GM19463 (cell line): Measurements from ENCODE around the gene CCNK.

Experiments used
- ATAC-seq: cut with Tn5 transposase; IDR thresholded peaks from one replicate; pipeline ENCODE4 v1.9.1; 2021; ENCODE audit warnings: mild to moderate bottlenecking, moderate library complexity; ENCODE audit not compliant: unreplicated experiment

Gene CCNK

DNA sequence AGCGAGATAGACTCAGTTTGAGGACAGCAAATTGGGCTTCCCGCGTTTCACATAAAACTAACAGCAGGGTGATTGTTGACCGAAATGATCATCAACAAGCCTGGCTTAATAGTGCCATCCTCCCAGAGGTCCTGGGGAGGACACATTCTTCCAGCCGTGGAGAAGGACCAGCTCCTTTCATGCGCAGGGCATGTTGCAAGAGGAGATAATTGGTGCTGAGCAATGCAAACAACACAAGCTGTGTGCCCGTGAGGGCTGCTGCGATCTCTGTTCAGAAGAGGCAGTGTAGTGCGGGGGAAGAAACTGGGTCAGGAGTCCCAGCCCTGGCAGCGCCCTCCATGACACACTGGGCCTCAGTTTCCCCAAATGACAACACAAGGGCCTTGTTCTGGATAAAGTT lies 68.5 kb downstream of the CCNK start:
- ATAC-seq: no peak

DNA sequence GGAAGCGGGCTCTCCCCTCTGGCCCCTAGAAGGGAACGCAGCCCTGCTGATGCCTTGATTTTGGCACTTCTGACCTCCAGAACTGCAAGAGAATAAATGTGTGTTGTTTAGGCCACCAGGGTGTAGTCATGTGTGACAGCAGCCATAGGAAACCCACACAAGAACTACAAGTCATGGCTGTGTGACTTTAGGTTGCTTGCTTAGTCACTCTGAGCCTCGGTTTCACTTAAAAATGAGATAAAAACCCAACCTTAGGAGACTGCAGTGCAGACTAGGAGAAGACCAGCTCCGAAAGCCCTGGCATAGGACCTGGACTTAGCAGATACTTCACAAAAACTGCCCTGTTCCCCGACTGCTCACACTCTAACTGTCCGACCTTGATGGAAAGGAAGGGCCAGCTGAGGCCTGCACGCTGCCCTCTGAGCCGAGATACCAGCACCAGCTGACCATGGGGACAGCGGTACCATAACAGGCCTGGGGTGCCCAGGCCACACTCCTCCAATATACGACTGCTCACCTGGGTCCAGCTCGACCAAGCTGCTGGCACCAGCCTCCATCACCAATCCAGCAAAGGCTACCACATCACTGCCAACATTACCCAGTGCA lies 69.3 kb downstream of the CCNK start:
- ATAC-seq: no peak

DNA sequence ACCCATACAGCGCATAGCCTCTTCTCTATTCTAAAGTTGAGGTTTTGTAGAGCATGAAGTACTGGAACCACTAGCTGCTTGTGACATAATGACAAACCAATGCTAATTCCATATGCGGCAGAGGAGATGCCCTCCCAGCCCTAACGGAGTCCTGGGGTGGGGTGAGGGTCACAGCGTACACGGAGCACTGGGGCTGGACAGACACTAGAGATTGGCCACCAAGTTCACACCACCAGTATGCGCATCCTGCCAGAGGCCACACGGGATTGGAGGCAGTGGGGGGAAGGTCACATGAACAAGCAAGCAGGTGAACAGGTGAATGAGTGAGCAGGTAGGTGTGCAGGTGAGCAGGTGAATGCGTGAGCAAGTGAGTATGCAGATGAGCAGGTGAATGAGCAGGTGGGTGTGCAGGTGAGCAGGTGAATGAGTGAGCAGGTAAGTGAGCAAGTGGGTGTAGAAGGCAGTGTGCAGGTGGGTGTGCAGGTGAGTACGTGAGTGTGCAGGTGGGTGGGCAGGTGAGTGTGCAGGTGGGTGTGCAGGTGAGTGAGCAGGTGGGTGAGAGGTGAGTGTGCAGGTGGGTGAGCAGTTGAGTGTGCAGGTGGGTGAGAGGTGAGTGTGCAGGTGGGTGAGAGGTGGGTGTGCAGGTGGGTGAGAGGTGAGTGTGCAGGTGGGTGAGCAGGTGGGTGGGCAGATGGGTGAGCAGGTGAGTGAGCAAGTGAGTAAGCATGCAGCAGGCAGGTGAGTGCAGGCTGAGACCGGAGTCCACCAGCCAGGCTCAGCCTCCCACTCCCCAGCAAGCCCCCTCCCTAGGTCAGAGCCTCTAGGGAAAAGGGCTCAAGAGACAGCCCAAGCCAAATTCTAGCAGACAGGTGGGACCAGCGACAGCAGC lies 70.1 kb downstream of the CCNK start:
- no peak for ATAC-seq

DNA sequence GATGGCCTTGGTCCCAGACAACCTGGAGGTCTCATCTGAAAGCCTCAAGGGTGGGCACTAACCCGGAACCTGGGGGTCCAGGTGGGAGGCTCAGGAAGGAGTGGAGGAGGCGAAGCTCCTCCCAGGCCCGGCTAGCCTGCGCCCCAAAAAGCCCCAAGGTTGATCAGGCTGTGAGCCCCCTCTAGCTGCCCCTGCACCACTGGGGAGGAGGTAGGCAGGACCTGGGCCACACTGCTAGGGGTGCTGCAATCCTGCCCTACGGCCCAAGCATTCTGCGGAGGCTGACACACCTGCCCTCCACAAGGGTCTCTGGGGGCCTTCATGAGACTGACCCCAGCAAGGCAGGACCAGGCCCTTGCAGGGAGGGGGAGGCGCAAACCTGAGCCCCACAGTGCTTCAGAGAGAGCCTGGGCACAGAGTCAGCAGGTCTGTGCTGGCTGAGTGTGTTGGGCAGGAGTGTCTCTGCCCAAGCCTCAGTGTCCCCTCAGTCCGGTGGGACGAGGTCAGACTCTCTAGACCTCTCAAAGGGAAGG lies 70.9 kb downstream of the CCNK start:
- no peak for ATAC-seq

DNA sequence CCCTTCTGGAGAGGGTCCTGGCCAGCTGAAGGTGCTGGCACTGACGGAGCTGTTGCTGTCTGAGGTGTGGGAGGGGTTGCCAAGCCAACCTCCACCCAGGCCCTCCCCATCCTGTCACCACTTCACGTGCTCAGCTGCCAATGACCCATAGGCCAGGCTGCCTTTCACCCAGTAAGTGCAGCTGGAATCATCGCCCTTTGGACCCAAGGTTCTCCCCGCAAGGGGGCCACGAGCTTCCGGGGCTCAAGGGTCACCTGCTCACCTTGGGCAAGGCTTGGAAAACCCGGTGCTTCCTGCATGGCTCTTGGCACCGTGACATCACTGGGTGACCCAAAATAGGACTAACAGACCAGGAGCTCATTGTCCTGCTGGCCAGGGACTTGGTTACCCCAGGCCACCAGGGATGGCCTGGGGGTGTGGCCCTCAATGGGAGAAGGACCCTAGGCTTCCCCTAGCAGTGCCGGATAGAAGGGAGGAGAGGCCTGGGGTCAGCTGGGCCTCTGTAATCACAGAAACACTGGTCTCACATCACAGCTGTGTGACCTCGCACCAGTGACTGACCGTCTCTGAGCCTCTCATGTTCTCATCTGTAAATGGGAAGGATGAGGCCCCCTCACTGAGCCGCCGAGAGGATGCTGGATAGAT lies 71.5 kb downstream of the CCNK start:
- ATAC-seq: no peak

DNA sequence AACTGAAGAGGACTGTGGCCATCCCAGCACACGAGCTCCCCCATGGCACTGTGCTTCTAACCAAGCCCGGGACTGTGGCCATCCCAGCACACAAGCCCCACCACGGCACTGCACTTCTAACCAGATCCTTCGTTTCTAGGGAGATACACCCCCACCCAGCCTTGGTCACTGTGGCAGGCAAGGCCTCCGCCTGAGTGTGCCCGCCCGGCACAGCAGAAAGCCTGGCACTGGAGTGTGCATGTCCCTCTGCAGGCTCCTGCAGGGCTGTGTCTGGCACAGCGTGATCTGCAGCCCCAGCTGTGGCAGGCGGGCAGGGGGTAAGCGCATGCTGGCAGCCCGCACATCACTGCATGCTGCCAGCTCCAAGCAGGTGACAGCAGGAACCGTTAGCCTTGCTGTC lies 73.0 kb downstream of the CCNK start:
- no peak for ATAC-seq

DNA sequence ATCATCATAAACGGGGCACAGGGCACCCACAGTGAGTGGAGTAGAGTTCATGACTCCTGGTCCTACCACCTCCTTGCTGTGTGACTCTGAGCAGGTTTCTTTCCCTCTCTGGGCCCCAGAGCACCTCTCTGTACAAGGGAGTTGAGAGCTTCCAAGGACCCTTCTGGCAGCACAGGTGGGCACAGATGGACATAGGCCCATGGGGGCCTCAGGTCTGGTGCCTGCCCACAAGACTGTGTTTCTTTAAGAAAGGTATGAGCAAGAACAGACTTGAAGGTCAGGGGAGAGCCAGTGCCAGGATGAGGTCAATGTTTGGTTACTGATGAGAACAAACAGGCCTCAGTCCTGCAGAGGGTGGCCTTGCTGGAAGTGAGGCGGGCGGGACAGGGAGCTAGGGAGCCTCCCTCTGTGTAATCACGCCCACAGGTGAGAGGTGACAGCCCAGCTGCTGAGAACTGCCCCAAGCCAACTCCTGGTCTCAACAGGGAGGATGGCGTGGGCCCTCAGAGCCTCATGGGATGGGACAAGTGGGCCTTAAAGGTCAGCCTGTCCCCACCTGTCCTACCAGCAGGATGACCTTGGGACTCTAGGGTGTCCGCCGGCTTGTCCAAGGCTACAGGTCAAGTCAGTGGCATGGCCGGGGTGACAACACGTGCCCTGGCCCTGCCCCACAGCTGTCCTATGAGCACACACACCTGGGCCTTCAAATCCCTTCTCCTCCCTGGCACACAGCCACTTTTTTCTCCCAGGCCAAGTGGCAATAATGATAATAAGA lies 73.7 kb downstream of the CCNK start:
- no peak for ATAC-seq

DNA sequence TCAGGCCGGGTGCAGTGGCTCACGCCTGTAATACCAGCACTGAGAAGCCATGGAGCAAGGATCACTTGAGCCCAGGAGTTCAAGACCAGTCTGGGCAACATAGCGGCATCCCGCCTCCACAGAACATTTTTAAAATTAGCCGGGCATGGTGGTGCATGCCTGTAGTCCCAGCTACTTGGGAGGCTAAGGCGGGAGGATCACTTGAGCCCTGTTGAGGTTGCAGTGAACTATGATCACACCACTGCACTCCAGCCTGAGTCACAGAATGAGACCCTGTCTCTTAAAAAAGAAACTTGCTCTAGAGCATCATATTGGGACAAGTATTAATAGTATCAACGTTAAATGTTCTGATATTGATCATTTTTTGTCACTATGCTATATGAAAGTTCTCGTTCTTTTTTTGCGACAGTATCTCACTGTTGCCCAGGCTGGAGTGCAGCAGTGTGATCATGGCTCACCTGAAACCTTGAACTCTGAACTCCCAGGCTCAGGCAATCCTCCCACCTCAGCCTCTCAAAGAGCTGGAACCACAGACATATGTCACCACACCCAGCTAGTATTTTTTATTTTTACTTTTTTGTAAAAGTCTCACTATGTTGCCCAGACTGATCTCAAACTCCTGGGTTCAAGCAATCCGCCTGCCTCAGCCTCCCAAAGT lies 75.1 kb downstream of the CCNK start:
- no peak for ATAC-seq

DNA sequence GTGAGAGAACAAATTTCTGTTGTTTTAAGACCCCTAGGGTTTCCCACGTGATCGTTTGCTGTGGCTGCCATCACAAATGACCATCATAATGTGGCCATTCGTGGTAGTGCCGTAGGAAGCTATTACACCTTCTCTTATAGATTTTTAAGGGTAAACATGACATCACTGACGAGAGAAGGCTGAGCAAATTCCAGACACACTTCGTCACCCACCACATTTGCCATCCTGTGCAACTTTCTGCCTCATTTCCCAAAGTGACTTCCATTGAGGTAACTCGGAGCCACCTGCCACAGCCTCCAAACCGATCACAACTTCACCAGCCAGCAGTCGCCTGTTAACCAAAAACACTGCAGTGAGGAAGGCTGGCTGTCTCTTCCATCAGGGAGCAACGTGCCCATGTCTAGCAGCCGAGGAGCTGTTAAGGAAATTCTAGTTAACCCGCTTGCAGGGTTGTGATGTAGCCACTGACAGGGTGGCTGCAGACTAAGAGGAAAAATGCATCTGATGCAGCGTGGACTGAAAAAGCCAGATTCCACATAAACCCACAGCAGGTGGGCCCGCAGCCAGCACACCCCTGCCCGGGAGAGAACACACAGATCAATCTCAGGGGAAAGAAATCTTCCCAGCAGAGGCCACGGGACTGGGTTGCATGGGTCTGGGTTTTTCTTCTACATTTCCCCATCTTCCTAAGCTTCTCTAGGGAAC lies 78.2 kb downstream of the CCNK start:
- no peak for ATAC-seq

DNA sequence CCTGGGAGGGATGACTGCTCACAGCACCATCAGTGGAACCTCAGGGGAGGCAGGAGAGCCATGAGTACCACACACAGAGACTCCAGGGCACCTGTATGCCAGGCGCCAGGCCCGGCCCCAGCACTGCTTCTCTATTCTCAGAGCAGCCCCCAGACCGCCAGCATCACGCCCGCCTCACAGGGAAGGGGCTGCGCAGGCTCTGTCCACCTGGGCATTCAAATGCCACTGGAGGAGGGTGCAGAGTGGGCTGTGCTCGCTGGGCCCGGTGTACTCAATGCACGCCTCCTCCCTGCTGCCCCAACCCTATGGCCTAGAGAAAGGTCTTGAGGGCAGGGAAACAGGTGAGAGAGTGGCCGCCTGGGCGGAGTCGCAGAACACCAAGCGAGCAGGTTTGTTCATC lies 79.2 kb downstream of the CCNK start:
- no peak for ATAC-seq

DNA sequence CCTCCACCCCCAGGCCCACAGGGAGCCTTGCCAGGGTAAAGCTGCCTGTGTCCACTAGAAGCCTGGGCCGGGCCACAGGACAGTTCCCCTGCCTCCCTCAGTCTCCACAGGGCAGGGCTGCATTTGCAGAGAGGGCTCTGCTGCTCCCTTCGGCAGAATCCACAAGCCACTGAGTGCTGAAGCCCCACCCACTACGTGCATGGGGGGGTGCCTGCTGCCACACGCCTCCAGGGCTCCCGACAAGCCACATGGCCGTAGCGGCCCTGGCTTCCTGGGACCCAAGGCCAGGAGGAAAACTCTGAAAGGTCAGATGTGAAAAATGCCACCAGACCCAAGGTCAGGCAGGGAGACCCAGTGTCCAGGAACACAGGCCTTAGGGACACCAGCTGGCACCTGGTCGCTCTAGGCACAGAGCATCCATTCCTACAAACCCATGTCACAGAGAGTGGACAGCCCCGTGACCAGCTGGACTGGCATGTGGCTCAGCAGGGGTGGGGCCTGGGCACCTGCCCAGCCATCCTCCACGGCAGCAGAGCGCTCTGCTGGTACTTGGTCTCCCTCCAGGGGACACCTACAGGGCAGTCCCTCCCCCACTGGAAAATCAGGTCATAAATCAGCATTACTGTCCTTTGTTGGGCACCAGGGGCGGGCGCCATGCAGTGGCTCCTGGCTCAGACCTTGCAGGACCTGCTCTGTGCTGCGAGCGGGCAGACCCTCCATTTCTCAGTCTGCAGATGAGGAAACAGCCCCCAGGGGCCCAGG lies 79.9 kb downstream of the CCNK start:
- no peak for ATAC-seq

DNA sequence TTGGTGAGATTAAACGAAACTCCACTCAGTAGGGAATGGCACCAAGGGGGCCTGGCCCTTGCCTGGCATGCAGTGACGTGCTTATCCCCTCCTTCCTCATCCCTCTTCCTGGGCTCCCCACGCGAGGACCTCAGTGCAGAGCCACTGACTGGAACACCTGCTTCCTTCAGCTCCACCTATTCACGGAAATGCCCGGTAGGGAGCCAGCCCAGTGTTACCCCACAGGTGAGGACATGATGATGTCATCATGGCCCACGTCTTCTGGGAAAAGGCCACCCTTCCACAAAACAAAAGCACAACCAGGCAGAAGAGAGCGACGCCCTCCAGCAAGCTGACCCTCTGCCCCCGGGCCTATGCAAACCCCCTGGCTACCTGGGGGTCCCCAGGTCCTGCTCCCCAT lies 80.7 kb downstream of the CCNK start:
- no peak for ATAC-seq
